K562 (cell line): ENCODE measurements around the gene TCAP. TPM values are rescaled to one million over a fixed set of nuclear protein-coding genes. Genes with fewer than 3 reads are reported as not detected.

Experiments
- ELF2 ChIP-seq: fragments of 250-450 bp; sonication (Bioruptor Pico); IDR thresholded peaks from 2 replicates; pipeline ENCODE4 v1.5.0; 2021; ENCODE audit warnings: mild to moderate bottlenecking
- MGA ChIP-seq: fragments of 450-650 bp; IDR thresholded peaks from 2 replicates; pipeline ENCODE4 v1.6.1; 2016; ENCODE audit warnings: mild to moderate bottlenecking, moderate library complexity
- RB1 ChIP-seq: fragments of 450-650 bp; IDR thresholded peaks from 2 replicates; pipeline ENCODE4 v1.6.1; 2017; ENCODE audit warnings: low read depth, mild to moderate bottlenecking
- polyA plus RNA-seq, 8 experiments: library from polyadenylated mRNA; depleted of rRNA in 4 of 8; stranded (reverse) in 5 of 8; unstranded in 3 of 8; fragments of >200 nt; fragmentation: Nextera tagmentation in 2 of 8; fragmentation: Illumina TruSeq in 1 of 8; extraction: Ambion mirVana in 2 of 8; extraction: Trizol in 1 of 8; gene quantifications; 2 replicates each; pipeline versions ENCODE4 v1.2.1 to v1.2.3, GENCODE V29; 2011 to 2014; ENCODE audit warnings: inconsistent platforms in 1 of 8, missing spikeins in 1 of 8
- total RNA-seq, 7 experiments: library from RNA; depleted of rRNA in 6 of 7; stranded (reverse); fragments of >200 nt in 6 of 7; fragmentation: Illumina TruSeq in 2 of 7; extraction: Trizol in 2 of 7; gene quantifications; 2 replicates each; pipeline versions ENCODE4 v1.2.1 to v1.2.3, GENCODE V29; 2011 to 2021; ENCODE audit warnings: low replicate concordance in 1 of 7
- TF ChIP-seq, protein P1 (sequence below): fragments of 450-650 bp; IDR thresholded peaks from 2 replicates; pipeline ENCODE4 v1.6.1; 2016; ENCODE audit warnings: borderline replicate concordance

The TCAP gene
- total and polyA plus RNA-seq, 9 of the 15 experiments (the other 6 are each of a cell fraction or from before 2014, with no cell fraction given): 0.33 to 1.4 (median 0.82) TPM; not detected in 2

GRCh38 chr17:39677072-39677471 is 11.9 kb downstream of the TCAP start (continued):
- TF ChIP-seq MGA: no peak
- TF ChIP-seq, protein P1, sequence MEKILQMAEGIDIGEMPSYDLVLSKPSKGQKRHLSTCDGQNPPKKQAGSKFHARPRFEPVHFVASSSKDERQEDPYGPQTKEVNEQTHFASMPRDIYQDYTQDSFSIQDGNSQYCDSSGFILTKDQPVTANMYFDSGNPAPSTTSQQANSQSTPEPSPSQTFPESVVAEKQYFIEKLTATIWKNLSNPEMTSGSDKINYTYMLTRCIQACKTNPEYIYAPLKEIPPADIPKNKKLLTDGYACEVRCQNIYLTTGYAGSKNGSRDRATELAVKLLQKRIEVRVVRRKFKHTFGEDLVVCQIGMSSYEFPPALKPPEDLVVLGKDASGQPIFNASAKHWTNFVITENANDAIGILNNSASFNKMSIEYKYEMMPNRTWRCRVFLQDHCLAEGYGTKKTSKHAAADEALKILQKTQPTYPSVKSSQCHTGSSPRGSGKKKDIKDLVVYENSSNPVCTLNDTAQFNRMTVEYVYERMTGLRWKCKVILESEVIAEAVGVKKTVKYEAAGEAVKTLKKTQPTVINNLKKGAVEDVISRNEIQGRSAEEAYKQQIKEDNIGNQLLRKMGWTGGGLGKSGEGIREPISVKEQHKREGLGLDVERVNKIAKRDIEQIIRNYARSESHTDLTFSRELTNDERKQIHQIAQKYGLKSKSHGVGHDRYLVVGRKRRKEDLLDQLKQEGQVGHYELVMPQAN: no peak
- no peak for TF ChIP-seq ELF2 (CRISPR knock-in tag)
- TF ChIP-seq RB1: no peak
